ENCODE data around the gene FBXO7. TPM values are rescaled to one million over a fixed set of nuclear protein-coding genes. Genes with fewer than 3 reads are reported as not detected.

FBXO7 gene
- total RNA-seq, 4 donors from 2014 or later, result 70.3 to 80.1 (median 76.4) TPM

DNA sequence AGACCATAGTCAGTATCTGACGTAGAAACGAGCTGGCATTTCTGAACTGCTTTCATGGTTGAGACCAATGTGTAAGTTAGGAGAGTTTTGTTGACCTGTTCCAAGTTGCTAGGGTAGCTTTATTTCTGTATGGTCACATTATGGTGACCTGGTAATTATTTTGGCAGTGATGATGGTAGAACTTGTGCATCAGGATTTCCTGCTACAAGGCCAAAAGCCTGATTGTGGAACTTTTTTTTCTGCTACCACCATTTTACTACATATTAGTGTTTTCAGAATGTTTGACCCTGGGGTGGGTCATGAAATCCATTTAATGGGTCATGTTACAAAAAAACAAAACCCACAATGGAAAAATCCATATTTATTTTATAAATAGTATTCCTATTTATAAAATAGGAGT is 18.9 kb downstream of the FBXO7 start:
- Histone ChIP-seq H3K4me3 (no peak overlapping the region), H3K27ac (no peak overlapping the region), H3K27me3 (no peaks in the 10 kb centered on the region), H3K4me1 (no peaks in the 10 kb centered on the region), H3K36me3 (peaks cover 0 to 79% (median 34%) of the 10 kb centered on the region in 4 donors), H3K9me3 (no peaks in the 10 kb centered on the region)
- TF ChIP-seq, protein P1, sequence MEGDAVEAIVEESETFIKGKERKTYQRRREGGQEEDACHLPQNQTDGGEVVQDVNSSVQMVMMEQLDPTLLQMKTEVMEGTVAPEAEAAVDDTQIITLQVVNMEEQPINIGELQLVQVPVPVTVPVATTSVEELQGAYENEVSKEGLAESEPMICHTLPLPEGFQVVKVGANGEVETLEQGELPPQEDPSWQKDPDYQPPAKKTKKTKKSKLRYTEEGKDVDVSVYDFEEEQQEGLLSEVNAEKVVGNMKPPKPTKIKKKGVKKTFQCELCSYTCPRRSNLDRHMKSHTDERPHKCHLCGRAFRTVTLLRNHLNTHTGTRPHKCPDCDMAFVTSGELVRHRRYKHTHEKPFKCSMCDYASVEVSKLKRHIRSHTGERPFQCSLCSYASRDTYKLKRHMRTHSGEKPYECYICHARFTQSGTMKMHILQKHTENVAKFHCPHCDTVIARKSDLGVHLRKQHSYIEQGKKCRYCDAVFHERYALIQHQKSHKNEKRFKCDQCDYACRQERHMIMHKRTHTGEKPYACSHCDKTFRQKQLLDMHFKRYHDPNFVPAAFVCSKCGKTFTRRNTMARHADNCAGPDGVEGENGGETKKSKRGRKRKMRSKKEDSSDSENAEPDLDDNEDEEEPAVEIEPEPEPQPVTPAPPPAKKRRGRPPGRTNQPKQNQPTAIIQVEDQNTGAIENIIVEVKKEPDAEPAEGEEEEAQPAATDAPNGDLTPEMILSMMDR (IDR thresholded peaks at IDR 0.05), result no peak
- no peak for TF ChIP-seq POLR2AphosphoS5 (IDR thresholded peaks at IDR 0.05)
- TF ChIP-seq POLR2A (IDR thresholded peaks at IDR 0.05), result no peak
- no peak for TF ChIP-seq EP300 (IDR thresholded peaks at IDR 0.05; ENCODE audit: low read depth)
- in situ Hi-C loops (cut with MboI; ENCODE audit: low pct_ligation_motif_present in 1 of 4, low pct_unique_long_range_greater_than_20kb in 1 of 4, low sequenced_read_pairs in 3 of 4) (no loop called here), intact Hi-C loops (cut with DNase I; ENCODE audit: low total_unique reads) (no loop called here)
- no peak for DNase-seq
- WGBS, 2 donors (ENCODE audit: low coverage in 1 of 2), result 93 to 95% methylated on average over 2 of the region's 2 CpGs

DNA sequence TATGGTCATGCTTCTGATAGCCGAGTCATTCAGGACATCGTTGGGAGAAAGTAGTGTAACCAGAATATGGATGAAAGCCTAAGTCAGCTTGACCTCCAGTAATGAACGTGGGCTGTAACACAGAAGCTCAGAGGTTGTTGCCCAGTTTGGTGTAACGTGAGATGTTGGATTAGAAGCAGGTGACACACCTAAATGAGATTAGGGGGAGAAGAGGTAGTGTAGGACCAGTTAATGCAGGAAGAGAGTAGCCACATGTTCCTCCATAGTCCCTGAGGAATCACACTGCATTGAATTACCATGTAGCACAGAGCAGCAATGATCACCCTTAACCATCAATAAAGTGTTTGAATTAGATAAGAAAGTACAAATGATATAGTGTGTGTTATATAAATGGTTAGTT is 20.4 kb downstream of the FBXO7 start:
- WGBS, 2 donors (ENCODE audit: low coverage in 1 of 2), result 78 to 91% methylated on average over 4 of the region's 4 CpGs
- no peak for TF ChIP-seq POLR2AphosphoS5 (IDR thresholded peaks at IDR 0.05)
- TF ChIP-seq EP300 (IDR thresholded peaks at IDR 0.05; ENCODE audit: low read depth), result no peak
- no peak for TF ChIP-seq POLR2A (IDR thresholded peaks at IDR 0.05)
- TF ChIP-seq, protein P1 (IDR thresholded peaks at IDR 0.05), result no peak

DNA sequence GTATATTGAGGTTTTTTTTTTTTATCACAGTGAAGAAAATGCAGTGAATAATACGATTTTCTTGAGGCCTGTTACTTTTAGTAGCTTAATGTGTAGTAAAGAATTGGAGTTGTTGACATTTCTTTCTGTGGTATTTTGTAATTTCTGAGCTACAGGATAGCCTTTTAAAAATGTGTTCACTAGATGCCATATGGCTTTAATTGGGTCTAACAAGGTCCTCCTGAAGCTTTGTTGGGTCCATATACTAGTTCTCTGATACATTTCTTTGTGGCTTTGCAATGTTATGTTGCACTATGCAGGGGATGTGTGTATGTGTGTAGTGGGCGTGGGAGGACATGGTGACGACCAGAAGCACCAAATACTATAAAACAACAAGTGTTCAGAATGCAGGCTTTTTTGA is 25.1 kb downstream of the FBXO7 start:
- H3K4me3 ChIP-seq, result no peak overlapping the region
- in situ Hi-C loops (cut with MboI; ENCODE audit: low pct_ligation_motif_present in 1 of 4, low pct_unique_long_range_greater_than_20kb in 1 of 4, low sequenced_read_pairs in 3 of 4) (no loop called here), intact Hi-C loops (cut with DNase I; ENCODE audit: low total_unique reads) (no loop called here)
- 77 to 81% methylated on average over 3 of the region's 3 CpGs for WGBS, 2 donors (ENCODE audit: low coverage in 1 of 2)
- H3K9me3 ChIP-seq, result no peaks in the 10 kb centered on the region
- H3K36me3 ChIP-seq, result peaks cover 0 to 33% (median 16%) of the 10 kb centered on the region in 4 donors
- TF ChIP-seq POLR2A (IDR thresholded peaks at IDR 0.05) (no peak), POLR2AphosphoS5 (IDR thresholded peaks at IDR 0.05) (no peak), EP300 (IDR thresholded peaks at IDR 0.05; ENCODE audit: low read depth) (no peak)
- TF ChIP-seq, protein P1 (IDR thresholded peaks at IDR 0.05), result no peak
- H3K27ac ChIP-seq, result no peak overlapping the region
- no peaks in the 10 kb centered on the region for H3K4me1 ChIP-seq
- no peak for DNase-seq
- no peaks in the 10 kb centered on the region for H3K27me3 ChIP-seq

More for the DNA sequence above, 20.4 kb downstream of the FBXO7 start:
- in situ Hi-C loops (cut with MboI; ENCODE audit: low pct_ligation_motif_present in 1 of 4, low pct_unique_long_range_greater_than_20kb in 1 of 4, low sequenced_read_pairs in 3 of 4) (no loop called here), intact Hi-C loops (cut with DNase I; ENCODE audit: low total_unique reads) (no loop called here)
- Histone ChIP-seq H3K4me1 (no peaks in the 10 kb centered on the region), H3K9me3 (no peaks in the 10 kb centered on the region), H3K4me3 (no peak overlapping the region), H3K36me3 (peaks cover 0 to 70% (median 30%) of the 10 kb centered on the region in 4 donors), H3K27ac (no peak overlapping the region), H3K27me3 (no peaks in the 10 kb centered on the region)
- DNase-seq, result no peak

DNA sequence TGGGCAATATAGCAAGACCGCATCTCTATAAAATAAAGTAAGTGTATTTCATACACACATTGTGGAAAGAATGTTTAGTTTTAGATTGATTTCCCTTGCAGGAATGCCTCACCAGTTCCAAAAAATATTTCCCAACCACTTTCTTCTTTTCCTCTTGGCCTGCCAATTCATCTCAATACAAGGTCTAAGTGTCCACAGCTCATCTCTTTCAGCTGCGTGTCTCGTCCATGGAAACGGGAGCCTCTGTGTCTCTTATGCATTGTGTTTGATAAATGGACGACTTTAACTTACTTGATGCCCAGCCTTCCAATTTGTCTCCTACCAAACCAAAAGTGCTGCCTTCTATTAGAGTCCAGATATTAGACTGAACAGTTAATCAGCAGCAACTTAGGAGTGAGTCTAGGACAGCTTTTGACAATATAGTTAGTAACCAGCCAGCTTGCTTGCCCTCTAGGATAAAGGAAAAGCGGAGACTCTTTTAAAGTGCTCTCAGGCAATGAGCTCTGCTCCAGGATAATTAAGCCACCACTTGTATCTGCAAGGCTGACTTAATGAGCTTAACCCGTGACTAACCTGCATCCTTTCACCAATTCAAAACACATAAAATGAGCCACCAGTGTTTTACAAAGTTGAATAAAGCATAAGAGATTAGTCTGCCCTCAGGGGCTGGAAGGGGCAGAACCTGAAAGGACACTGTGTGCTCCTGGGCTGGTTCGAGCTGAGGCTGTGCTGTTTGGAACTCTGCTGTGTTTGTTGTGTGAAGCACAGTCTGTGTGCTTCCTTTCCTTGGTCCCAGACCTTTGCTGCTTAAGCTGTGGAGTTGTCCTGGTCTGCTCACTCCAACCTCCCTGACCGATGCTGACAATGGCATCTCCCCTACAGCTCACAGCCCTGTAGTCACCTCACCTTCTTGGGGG is 27.5 kb downstream of the FBXO7 start:
- Histone ChIP-seq H3K36me3 (peaks cover 0 to 15% (median 6%) of the 10 kb centered on the region in 4 donors), H3K4me3 (no peak overlapping the region), H3K27me3 (no peaks in the 10 kb centered on the region), H3K27ac (no peak overlapping the region), H3K4me1 (no peaks in the 10 kb centered on the region), H3K9me3 (no peaks in the 10 kb centered on the region)
- no peak for DNase-seq
- WGBS, 2 donors (ENCODE audit: low coverage in 1 of 2), result 78% methylated on average over 3 to 9 of the region's 9 CpGs
- in situ Hi-C loops (cut with MboI; ENCODE audit: low pct_ligation_motif_present in 1 of 4, low pct_unique_long_range_greater_than_20kb in 1 of 4, low sequenced_read_pairs in 3 of 4), result no loop called here
- intact Hi-C loops (cut with DNase I; ENCODE audit: low total_unique reads), result no loop called here
- no peak for TF ChIP-seq EP300 (IDR thresholded peaks at IDR 0.05; ENCODE audit: low read depth)
- no peak for TF ChIP-seq POLR2AphosphoS5 (IDR thresholded peaks at IDR 0.05)
- no peak for TF ChIP-seq POLR2A (IDR thresholded peaks at IDR 0.05)
- TF ChIP-seq, protein P1 (IDR thresholded peaks at IDR 0.05), result no peak
